Urinary bladder (tissue), 4 donors: ENCODE data around the gene MMD2. TPM values are rescaled to one million over a fixed set of nuclear protein-coding genes. Genes with fewer than 3 reads are reported as not detected.

Experiments
- DNase-seq: peaks from one replicate; pipeline ENCODE4 v3.0.0-alpha.2; 2015; ENCODE audit errors: extremely low spot score
- H3K27ac ChIP-seq: one replicate; pipeline ENCODE4 v1.5.1; 2013; ENCODE audit warnings: low read depth, mild to moderate bottlenecking, moderate library complexity
- H3K36me3 ChIP-seq: one replicate; pipeline ENCODE4 v1.6.1; 2013; ENCODE audit warnings: mild to moderate bottlenecking, moderate library complexity; ENCODE audit not compliant: insufficient read depth
- H3K4me1 ChIP-seq: one replicate; pipeline ENCODE4 v1.6.1; 2013; ENCODE audit warnings: mild to moderate bottlenecking, moderate library complexity; ENCODE audit not compliant: insufficient read depth
- H3K4me3 ChIP-seq: one replicate; pipeline ENCODE4 v1.5.1; 2013; ENCODE audit warnings: low read depth, low read length
- WGBS: extraction: QIAGEN DNeasy Blood & Tissue Kit; methylation state at CpG from one replicate; pipeline ENCODE4 v1.1.7; 2013; 5-methylcytosine and 5-hydroxymethylcytosine counted together
- polyA plus RNA-seq: library from polyadenylated mRNA; stranded (reverse); fragments of 200-250 nt; gene quantifications from one replicate; pipeline ENCODE4 v1.2.3, GENCODE V29; 2013
- total RNA-seq: library from RNA; depleted of rRNA; stranded (reverse); fragments of >200 nt; gene quantifications from one replicate; pipeline ENCODE4 v1.2.3, GENCODE V29; 2014
- donor health status: healthy with polysubstance abuse.
- donor health status: healthy.

Gene MMD2
- total and polyA plus RNA-seq, 2 donors = 0.11 TPM; not detected in 1

GRCh38 chr7:4944939-4945338 is 14.0 kb downstream of the MMD2 start:
- WGBS = 88% methylated on average over 4 of the region's 4 CpGs
- H3K36me3 ChIP-seq = no peaks in the 10 kb centered on the region
- DNase-seq = no peak
- no peak overlapping the region for H3K27ac ChIP-seq
- H3K4me3 ChIP-seq = no peak overlapping the region
- H3K4me1 ChIP-seq = no peaks in the 10 kb centered on the region

GRCh38 chr7:4943297-4943696 is 15.7 kb downstream of the MMD2 start:
- DNase-seq = no peak
- Histone ChIP-seq H3K36me3 (no peaks in the 10 kb centered on the region), H3K27ac (no peak overlapping the region), H3K4me3 (no peak overlapping the region), H3K4me1 (no peaks in the 10 kb centered on the region)
- WGBS = 93% methylated on average over 10 of the region's 10 CpGs

GRCh38 chr7:4939971-4940728 is 18.8 kb downstream of the MMD2 start:
- no peaks in the 10 kb centered on the region for H3K36me3 ChIP-seq
- WGBS = 76% methylated on average over 26 of the region's 26 CpGs
- no peak overlapping the region for H3K4me3 ChIP-seq
- DNase-seq = no peak
- no peaks in the 10 kb centered on the region for H3K4me1 ChIP-seq
- no peak overlapping the region for H3K27ac ChIP-seq

- Histone ChIP-seq H3K27ac (no peak overlapping the region), H3K36me3 (no peaks in the 10 kb centered on the region), H3K4me3 (no peak overlapping the region), H3K4me1 (no peaks in the 10 kb centered on the region)
- WGBS = 91% methylated on average over 7 of the region's 7 CpGs
- no peak for DNase-seq
These were observed 21.6 kb downstream of the MMD2 start for GRCh38 chr7:4937411-4937810.

GRCh38 chr7:4934419-4935025 is 24.5 kb downstream of the MMD2 start:
- Histone ChIP-seq H3K36me3 (no peaks in the 10 kb centered on the region), H3K4me3 (no peak overlapping the region), H3K27ac (no peak overlapping the region), H3K4me1 (no peaks in the 10 kb centered on the region)
- 75% methylated on average over 15 of the region's 15 CpGs for WGBS
- no peak for DNase-seq

GRCh38 chr7:4931943-4932342 is 27.0 kb downstream of the MMD2 start:
- Histone ChIP-seq H3K4me3 (no peak overlapping the region), H3K36me3 (no peaks in the 10 kb centered on the region), H3K4me1 (no peaks in the 10 kb centered on the region), H3K27ac (no peak overlapping the region)
- WGBS = 47% methylated on average over 12 of the region's 12 CpGs
- DNase-seq = peak; percentile 1

GRCh38 chr7:4929005-4929404 is 30.0 kb downstream of the MMD2 start:
- Histone ChIP-seq H3K27ac (no peak overlapping the region), H3K36me3 (no peaks in the 10 kb centered on the region), H3K4me1 (no peaks in the 10 kb centered on the region), H3K4me3 (no peak overlapping the region)
- no peak for DNase-seq
- WGBS = 88% methylated on average over 8 of the region's 8 CpGs

- 86% methylated on average over 2 of the region's 2 CpGs for WGBS
These were observed 30.5 kb downstream of the MMD2 start for GRCh38 chr7:4928445-4928844.

GRCh38 chr7:4919969-4920766 is 38.8 kb downstream of the MMD2 start:
- Histone ChIP-seq H3K27ac (no peak overlapping the region), H3K4me1 (no peaks in the 10 kb centered on the region), H3K4me3 (no peak overlapping the region), H3K36me3 (no peaks in the 10 kb centered on the region)
- no peak for DNase-seq
- WGBS = 79% methylated on average over 19 of the region's 19 CpGs

More at GRCh38 chr7:4928445-4928844, 30.5 kb downstream of the MMD2 start:
- H3K4me1 ChIP-seq = no peaks in the 10 kb centered on the region
- H3K27ac ChIP-seq = no peak overlapping the region
- DNase-seq = no peak
- H3K36me3 ChIP-seq = no peaks in the 10 kb centered on the region
- no peak overlapping the region for H3K4me3 ChIP-seq

GRCh38 chr7:4916113-4916512 is 42.9 kb downstream of the MMD2 start:
- no peak overlapping the region for H3K4me3 ChIP-seq
- 64% methylated on average over 8 of the region's 8 CpGs for WGBS
- no peak overlapping the region for H3K27ac ChIP-seq
- no peaks in the 10 kb centered on the region for H3K4me1 ChIP-seq
- no peaks in the 10 kb centered on the region for H3K36me3 ChIP-seq
- no peak for DNase-seq

GRCh38 chr7:4911111-4911828 is 47.7 kb downstream of the MMD2 start:
- Histone ChIP-seq H3K27ac (no peak overlapping the region), H3K4me1 (no peaks in the 10 kb centered on the region), H3K36me3 (no peaks in the 10 kb centered on the region), H3K4me3 (no peak overlapping the region)
- WGBS = 89% methylated on average over 20 of the region's 20 CpGs
- no peak for DNase-seq

GRCh38 chr7:4906682-4907081 is 52.3 kb downstream of the MMD2 start:
- 88% methylated on average over 1 of the region's 1 CpG for WGBS
- H3K36me3 ChIP-seq = no peaks in the 10 kb centered on the region
- no peak for DNase-seq
- no peak overlapping the region for H3K4me3 ChIP-seq
- H3K4me1 ChIP-seq = no peaks in the 10 kb centered on the region
- no peak overlapping the region for H3K27ac ChIP-seq

GRCh38 chr7:4905171-4905570 is 53.8 kb downstream of the MMD2 start:
- no peak for DNase-seq
- WGBS = 56% methylated on average over 1 of the region's 1 CpG
- no peaks in the 10 kb centered on the region for H3K36me3 ChIP-seq

More at GRCh38 chr7:4905171-4905570, 53.8 kb downstream of the MMD2 start:
- no peak overlapping the region for H3K4me3 ChIP-seq
- no peaks in the 10 kb centered on the region for H3K4me1 ChIP-seq
- no peak overlapping the region for H3K27ac ChIP-seq
